ENCODE data around the gene SENP7. TPM values are rescaled to one million over a fixed set of nuclear protein-coding genes. Genes with fewer than 3 reads are reported as not detected.

SENP7 gene
- total RNA-seq, 1 donor from 2014 or later: 33.6 TPM

DNA sequence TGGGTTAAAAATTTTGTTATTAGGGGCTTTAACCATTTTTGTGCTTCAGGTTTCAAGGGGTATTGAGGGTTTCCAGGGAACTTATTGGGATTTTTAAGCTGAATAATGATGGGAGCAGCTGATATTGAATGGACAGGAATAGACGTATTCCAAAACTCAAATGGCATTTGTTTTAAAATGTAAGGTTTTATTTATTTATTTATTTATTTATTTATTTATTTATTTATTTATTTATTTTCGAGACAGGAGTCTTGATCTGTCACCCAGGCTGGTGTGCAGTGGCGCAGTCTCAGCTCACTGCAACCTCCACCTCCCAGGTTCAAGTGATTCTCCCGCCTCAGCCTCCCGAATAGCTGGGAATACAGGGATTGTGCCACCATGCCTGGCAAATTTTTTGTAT lies 22.2 kb upstream of the SENP7 start:
- H3K4me3 Mint-ChIP-seq: no peak overlapping the region
- TF ChIP-seq, protein P1, sequence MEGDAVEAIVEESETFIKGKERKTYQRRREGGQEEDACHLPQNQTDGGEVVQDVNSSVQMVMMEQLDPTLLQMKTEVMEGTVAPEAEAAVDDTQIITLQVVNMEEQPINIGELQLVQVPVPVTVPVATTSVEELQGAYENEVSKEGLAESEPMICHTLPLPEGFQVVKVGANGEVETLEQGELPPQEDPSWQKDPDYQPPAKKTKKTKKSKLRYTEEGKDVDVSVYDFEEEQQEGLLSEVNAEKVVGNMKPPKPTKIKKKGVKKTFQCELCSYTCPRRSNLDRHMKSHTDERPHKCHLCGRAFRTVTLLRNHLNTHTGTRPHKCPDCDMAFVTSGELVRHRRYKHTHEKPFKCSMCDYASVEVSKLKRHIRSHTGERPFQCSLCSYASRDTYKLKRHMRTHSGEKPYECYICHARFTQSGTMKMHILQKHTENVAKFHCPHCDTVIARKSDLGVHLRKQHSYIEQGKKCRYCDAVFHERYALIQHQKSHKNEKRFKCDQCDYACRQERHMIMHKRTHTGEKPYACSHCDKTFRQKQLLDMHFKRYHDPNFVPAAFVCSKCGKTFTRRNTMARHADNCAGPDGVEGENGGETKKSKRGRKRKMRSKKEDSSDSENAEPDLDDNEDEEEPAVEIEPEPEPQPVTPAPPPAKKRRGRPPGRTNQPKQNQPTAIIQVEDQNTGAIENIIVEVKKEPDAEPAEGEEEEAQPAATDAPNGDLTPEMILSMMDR (conservative IDR thresholded peaks at IDR 0.05): no peak

DNA sequence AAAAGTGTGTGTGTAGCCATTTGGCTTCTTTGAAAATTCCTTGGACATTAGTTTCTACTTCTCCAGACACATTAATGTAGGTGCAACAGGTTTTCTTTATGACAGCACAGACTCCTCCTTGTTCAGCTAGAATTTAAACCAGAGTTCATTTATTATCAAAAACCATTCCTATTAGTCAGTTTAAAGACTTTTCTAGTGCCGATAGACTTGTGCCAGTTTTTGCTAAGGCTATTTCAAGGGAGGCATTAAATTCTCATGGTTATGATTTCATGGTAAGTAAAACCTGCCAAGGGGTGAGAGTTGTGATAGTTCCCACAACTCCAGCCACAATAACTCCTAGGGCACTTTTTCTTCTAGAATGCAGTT lies 20.6 kb upstream of the SENP7 start:
- H3K27ac Mint-ChIP-seq: no peak overlapping the region
- H3K9me3 Mint-ChIP-seq: peaks cover 3% of the 10 kb centered on the region

More for the DNA sequence above, 22.2 kb upstream of the SENP7 start:
- Mint-ChIP-seq H3K27me3 (peaks cover 29% of the 10 kb centered on the region), H3K9me3 (peaks cover 3% of the 10 kb centered on the region), H3K4me1 (ENCODE audit: unreplicated experiment) (peaks cover 4% of the 10 kb centered on the region), H3K36me3 (no peaks in the 10 kb centered on the region), H3K27ac (no peak overlapping the region)
- no peak for DNase-seq (ENCODE audit: extremely low spot score, unreplicated experiment)

DNA sequence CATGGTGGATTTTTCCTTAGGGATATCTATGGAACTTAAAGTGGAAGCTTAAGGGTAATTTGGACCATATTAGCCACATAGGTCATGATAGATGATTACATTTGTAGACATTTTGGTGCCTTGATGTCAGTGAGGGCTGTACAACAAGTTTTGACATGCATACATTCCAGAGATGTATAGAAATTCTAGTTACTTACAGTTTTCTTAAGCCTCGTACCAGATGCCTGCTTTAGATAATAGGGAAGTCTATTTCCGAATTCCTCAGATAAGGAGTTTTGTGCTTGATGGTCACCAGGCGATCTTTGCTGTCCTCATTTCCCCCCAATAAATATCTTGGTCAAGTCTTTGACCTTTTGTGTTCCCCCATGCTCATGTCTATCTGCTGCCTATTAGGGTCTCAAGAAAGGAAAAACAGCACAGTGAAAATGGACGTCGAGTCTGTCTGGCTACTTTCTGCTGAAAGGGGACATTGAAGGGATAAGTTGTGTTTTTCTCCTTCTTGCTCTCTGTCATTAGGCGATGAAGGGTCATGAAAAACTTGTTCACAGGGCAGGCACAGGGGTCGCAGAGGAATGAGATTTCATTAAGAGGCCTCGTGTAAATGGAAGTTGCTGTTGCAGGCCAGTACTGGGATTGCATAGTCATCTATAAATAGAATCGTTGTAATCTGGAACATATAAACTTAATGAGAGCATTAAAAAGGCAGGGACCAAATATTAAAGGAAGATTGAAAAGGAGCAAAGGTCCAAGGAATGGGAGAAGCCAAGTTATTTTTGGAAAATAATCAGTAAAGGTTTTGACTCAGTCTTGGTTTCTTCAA lies 20.0 kb upstream of the SENP7 start:
- H3K9me3 Mint-ChIP-seq: peaks cover 3% of the 10 kb centered on the region
- H3K4me1 Mint-ChIP-seq (ENCODE audit: unreplicated experiment): peaks cover 4% of the 10 kb centered on the region
- TF ChIP-seq, protein P1 (conservative IDR thresholded peaks at IDR 0.05): no peak
- H3K4me3 Mint-ChIP-seq: no peak overlapping the region
- peaks cover 13% of the 10 kb centered on the region for H3K27me3 Mint-ChIP-seq
- no peak for DNase-seq (ENCODE audit: extremely low spot score, unreplicated experiment)
- no peaks in the 10 kb centered on the region for H3K36me3 Mint-ChIP-seq
- no peak overlapping the region for H3K27ac Mint-ChIP-seq

More for the DNA sequence above, 20.6 kb upstream of the SENP7 start:
- Mint-ChIP-seq H3K4me1 (ENCODE audit: unreplicated experiment) (peaks cover 4% of the 10 kb centered on the region), H3K27me3 (peaks cover 19% of the 10 kb centered on the region), H3K36me3 (no peaks in the 10 kb centered on the region), H3K4me3 (no peak overlapping the region)
- no peak for DNase-seq (ENCODE audit: extremely low spot score, unreplicated experiment)
- TF ChIP-seq, protein P1 (conservative IDR thresholded peaks at IDR 0.05): no peak

GRCh38 chr3:101531473-101532086 lies 18.6 kb upstream of the SENP7 start:
- Mint-ChIP-seq H3K4me1 (ENCODE audit: unreplicated experiment) (peaks cover 4% of the 10 kb centered on the region), H3K4me3 (no peak overlapping the region), H3K36me3 (no peaks in the 10 kb centered on the region), H3K27me3 (peaks cover 8% of the 10 kb centered on the region), H3K27ac (no peak overlapping the region), H3K9me3 (peaks cover 3% of the 10 kb centered on the region)
- no peak for DNase-seq (ENCODE audit: extremely low spot score, unreplicated experiment)
- TF ChIP-seq, protein P1 (conservative IDR thresholded peaks at IDR 0.05): no peak

DNA sequence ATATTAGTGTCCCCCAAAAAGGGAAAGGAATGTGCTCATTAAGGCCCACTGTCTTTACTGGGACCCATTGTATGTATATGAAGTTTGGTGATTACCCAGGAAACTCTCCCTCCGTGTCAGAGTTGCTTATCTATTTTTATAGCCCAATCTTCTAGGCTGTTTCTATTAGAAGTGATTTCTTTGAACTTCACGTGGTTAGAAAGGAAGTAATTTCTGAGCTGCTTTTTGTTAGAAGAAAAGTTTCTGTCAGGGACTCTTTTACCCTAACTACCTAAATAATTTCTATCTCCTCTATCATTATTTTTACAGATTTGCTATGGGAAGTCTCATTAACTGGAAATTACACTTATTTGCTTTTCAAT lies 17.7 kb upstream of the SENP7 start:
- peaks cover 4% of the 10 kb centered on the region for H3K4me1 Mint-ChIP-seq (ENCODE audit: unreplicated experiment)
- TF ChIP-seq, protein P1 (conservative IDR thresholded peaks at IDR 0.05): no peak
- H3K27ac Mint-ChIP-seq: no peak overlapping the region

More for the DNA sequence above, 17.7 kb upstream of the SENP7 start:
- Mint-ChIP-seq H3K36me3 (no peaks in the 10 kb centered on the region), H3K4me3 (no peak overlapping the region), H3K9me3 (no peaks in the 10 kb centered on the region), H3K27me3 (peaks cover 4% of the 10 kb centered on the region)
- DNase-seq (ENCODE audit: extremely low spot score, unreplicated experiment): no peak
